ENCODE data around the gene ZNF417. TPM values are rescaled to one million over a fixed set of nuclear protein-coding genes. Genes with fewer than 3 reads are reported as not detected.
"Not testable (repeated sequence)": the region's sequence is repeated elsewhere in the genome, so short reads cannot be mapped to it uniquely, and the experiment has no call there.

ZNF417 gene
- 16.2 TPM for total RNA-seq
- long read RNA-seq, partial matches to known transcripts: 1 of 7 reads
- long read RNA-seq, other reads (novel, unspliced or antisense): 1 of 7 reads

DNA sequence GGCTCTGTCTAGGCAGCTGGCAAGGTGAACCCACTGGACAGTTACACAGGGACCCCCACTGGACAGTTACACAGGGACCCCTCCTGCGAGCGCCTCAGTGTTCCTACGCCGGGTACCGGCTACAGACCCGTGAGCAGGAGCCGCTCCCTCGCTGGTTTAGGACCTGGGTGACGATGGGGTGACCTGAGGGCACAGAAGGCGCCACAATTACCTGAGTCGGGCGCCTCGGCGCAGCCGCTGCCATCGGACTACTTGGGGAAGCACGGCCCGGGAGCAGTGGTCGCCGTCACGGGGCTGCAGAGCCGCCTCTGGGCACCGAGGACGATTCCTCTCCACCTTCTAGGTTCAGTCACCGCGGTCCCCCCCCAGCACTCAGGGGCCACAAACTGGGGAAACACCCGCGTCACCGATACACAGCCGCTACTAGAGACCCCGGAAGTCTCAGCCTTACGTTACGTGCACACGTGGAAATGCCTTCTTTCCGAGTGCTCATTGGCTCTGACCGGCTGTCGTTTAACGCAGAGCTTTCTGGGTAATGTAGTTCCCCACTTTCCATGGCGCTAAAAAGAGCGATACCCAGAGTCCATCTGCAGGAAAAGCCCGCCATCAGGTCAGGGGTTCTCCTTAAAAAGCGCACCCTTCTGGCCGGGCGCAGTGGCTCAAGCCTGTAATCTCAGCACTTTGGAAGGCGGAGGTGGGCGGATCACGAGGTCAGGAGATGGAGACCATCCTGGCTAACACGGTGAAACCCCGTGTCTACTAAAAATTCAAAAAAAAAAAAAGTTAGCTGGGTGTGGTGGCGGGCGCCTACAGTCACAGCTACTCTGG, at the start of gene ZNF417:
ZNF417 (minus strand) TSS at position 425 of the 828 bp plus-strand sequence; CDS start at position 244, 181 bp downstream.
- peak within 1 kb of the TSS; percentile 86 for H3K27ac ChIP-seq
- peak; percentile 85 for DNase-seq
- H3K27me3 ChIP-seq (ENCODE audit: low read depth); intact Hi-C loops (cut with DNase I); H3K36me3 ChIP-seq; H3K9me3 ChIP-seq: not testable (repeated sequence)
- peak; percentile 99 to 100 for ATAC-seq
- H3K4me1 ChIP-seq: peaks cover 15% of the 10 kb centered on the region
- H3K4me3 ChIP-seq: peak within 1 kb of the TSS; percentile 89

- TF ChIP-seq, protein P1, sequence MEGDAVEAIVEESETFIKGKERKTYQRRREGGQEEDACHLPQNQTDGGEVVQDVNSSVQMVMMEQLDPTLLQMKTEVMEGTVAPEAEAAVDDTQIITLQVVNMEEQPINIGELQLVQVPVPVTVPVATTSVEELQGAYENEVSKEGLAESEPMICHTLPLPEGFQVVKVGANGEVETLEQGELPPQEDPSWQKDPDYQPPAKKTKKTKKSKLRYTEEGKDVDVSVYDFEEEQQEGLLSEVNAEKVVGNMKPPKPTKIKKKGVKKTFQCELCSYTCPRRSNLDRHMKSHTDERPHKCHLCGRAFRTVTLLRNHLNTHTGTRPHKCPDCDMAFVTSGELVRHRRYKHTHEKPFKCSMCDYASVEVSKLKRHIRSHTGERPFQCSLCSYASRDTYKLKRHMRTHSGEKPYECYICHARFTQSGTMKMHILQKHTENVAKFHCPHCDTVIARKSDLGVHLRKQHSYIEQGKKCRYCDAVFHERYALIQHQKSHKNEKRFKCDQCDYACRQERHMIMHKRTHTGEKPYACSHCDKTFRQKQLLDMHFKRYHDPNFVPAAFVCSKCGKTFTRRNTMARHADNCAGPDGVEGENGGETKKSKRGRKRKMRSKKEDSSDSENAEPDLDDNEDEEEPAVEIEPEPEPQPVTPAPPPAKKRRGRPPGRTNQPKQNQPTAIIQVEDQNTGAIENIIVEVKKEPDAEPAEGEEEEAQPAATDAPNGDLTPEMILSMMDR (IDR thresholded peaks at IDR 0.05): no peak
- Histone ChIP-seq H3K27me3 (ENCODE audit: low read depth) (no peaks in the 10 kb centered on the region), H3K4me1 (no peaks in the 10 kb centered on the region), H3K9me3 (peaks cover 90% of the 10 kb centered on the region), H3K27ac (no peak overlapping the region), H3K36me3 (no peaks in the 10 kb centered on the region), H3K4me3 (no peak overlapping the region)
- no peak for ATAC-seq
- intact Hi-C loops (cut with DNase I): no loop called here
- no peak for DNase-seq
These were observed 48.4 kb upstream of the ZNF417 start for GRCh38 chr19:57964761-57965160.

- no peak for ATAC-seq
- intact Hi-C loops (cut with DNase I): no loop called here
These were observed 45.4 kb upstream of the ZNF417 start for GRCh38 chr19:57961785-57962184.

DNA sequence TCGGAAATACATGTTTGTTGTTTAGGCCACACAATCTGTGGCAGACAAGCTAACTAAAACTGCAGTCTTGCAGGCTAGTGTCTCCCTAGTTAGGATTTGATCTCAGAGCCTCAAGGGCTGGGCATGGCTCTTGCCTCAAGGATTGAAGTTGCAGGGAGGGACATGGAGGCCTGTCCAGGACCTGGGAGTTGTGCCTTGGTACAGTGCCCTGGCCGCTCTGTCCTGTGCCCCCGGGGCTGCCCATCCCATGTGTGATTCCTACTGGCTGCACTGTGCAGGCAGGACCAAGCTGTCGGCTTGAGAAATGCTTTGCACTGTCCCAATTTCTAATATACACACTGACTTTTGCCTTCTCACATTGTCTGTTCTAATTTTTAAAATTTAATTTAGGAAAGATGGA, 38.6 kb upstream of the ZNF417 start:
- no peak for DNase-seq

More at GRCh38 chr19:57961785-57962184, 45.4 kb upstream of the ZNF417 start:
- no peak for DNase-seq
- no peak overlapping the region for H3K27ac ChIP-seq
- TF ChIP-seq, protein P1 (IDR thresholded peaks at IDR 0.05): no peak
- H3K4me3 ChIP-seq: no peak overlapping the region
- no peaks in the 10 kb centered on the region for H3K36me3 ChIP-seq
- no peaks in the 10 kb centered on the region for H3K4me1 ChIP-seq
- H3K9me3 ChIP-seq: peaks cover 91% of the 10 kb centered on the region
- H3K27me3 ChIP-seq (ENCODE audit: low read depth): no peaks in the 10 kb centered on the region

DNA sequence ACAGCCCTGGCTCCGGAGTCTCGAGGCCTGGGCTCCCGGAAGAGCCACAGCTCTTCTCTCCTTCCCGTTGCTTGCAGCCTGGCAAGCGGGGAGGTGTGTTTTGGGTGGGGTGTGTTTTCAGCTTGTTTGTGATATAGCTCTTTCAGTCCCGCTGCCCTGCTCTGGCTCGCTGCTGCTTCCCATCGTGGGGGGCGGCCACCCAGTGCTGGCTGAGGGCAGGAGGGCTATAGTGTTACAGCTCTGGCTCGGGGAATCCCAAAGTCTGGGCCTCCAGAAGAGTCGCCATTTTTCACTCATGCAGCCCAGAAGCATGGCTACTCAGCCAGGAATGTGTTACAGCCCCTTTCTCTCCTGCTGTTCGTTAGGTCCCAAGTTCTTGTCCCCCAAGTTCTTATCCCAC, 33.3 kb upstream of the ZNF417 start:
- Histone ChIP-seq H3K27ac (no peak overlapping the region), H3K4me1 (peaks cover 6% of the 10 kb centered on the region), H3K9me3 (peaks cover 7% of the 10 kb centered on the region), H3K4me3 (no peak overlapping the region), H3K36me3 (no peaks in the 10 kb centered on the region), H3K27me3 (ENCODE audit: low read depth) (no peaks in the 10 kb centered on the region)
- TF ChIP-seq, protein P1 (IDR thresholded peaks at IDR 0.05): no peak
- no peak for DNase-seq
- intact Hi-C loops (cut with DNase I): no loop called here
- ATAC-seq: no peak

More for the DNA sequence above, 38.6 kb upstream of the ZNF417 start:
- H3K4me1 ChIP-seq: no peaks in the 10 kb centered on the region
- H3K9me3 ChIP-seq: peaks cover 40% of the 10 kb centered on the region
- H3K36me3 ChIP-seq: no peaks in the 10 kb centered on the region
- TF ChIP-seq, protein P1 (IDR thresholded peaks at IDR 0.05): no peak
- no peak for ATAC-seq
- no peak overlapping the region for H3K4me3 ChIP-seq
- intact Hi-C loops (cut with DNase I): no loop called here
- H3K27me3 ChIP-seq (ENCODE audit: low read depth): no peaks in the 10 kb centered on the region
- no peak overlapping the region for H3K27ac ChIP-seq

DNA sequence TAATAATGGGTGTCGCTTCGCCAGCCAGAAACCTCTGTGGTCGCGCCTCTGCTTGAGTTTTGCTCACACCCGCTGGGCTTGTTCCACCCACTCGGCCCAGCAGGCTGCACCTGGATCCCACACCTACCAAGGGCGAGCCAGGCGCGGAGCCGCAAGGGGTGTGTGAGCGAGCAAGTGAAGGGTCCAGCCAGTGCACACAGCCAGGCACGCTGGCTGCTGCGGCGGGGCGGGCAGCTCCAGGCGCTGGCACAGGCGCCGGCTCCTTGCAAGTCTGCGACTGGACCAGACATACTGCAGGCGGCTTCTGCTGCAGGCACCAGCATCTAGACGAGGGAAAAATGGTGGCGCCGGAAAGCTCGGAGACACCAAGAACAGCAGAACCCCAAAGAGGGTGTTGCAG, 32.9 kb upstream of the ZNF417 start:
- no peak overlapping the region for H3K4me3 ChIP-seq
- no peaks in the 10 kb centered on the region for H3K36me3 ChIP-seq
- intact Hi-C loops (cut with DNase I): no loop called here
- ATAC-seq (no peak), DNase-seq (no peak)
- no peak overlapping the region for H3K27ac ChIP-seq
- peaks cover 6% of the 10 kb centered on the region for H3K4me1 ChIP-seq
- no peaks in the 10 kb centered on the region for H3K27me3 ChIP-seq (ENCODE audit: low read depth)
- H3K9me3 ChIP-seq: peaks cover 11% of the 10 kb centered on the region
- TF ChIP-seq, protein P1 (IDR thresholded peaks at IDR 0.05): no peak
